ENCODE results near the gene SLC1A1.

- TF ChIP-seq TAF1 (IDR thresholded peaks at IDR 0.05; ENCODE audit: borderline replicate concordance, insufficient read depth, low read length) (no peak), POLR2AphosphoS5 (IDR thresholded peaks at IDR 0.05; ENCODE audit: low read depth, low read length) (no peak), SIN3A (IDR thresholded peaks at IDR 0.05; ENCODE audit: borderline replicate concordance, insufficient read depth, low read length) (no peak), REST (IDR thresholded peaks at IDR 0.05; ENCODE audit: insufficient read depth in 1 of 2, low read depth in 2 of 2, low read length in 2 of 2) (no peak)
Measured at GRCh38 chr9:4569101-4569500, 78.8 kb downstream of the SLC1A1 start.

All from PFSK-1 (cell line).